Measurements from ENCODE around the gene STAG2.
A peak's percentile ranks its signal among the peaks of the same experiment; 100 is the strongest.
"Not testable (repeated sequence)": the region's sequence is repeated elsewhere in the genome, so short reads cannot be mapped to it uniquely, and the experiment has no call there.

STAG2 gene

GRCh38 chrX:124097116-124097515, 135.6 kb downstream of the STAG2 start:
- H3K4me3 ChIP-seq (ENCODE audit: low read depth, low read length): no peak overlapping the region
- DNase-seq (ENCODE audit: low read depth): no peak
- TF ChIP-seq CTCF (IDR thresholded peaks at IDR 0.05; ENCODE audit: control insufficient read depth, extremely low read depth, insufficient read depth): no peak

DNA sequence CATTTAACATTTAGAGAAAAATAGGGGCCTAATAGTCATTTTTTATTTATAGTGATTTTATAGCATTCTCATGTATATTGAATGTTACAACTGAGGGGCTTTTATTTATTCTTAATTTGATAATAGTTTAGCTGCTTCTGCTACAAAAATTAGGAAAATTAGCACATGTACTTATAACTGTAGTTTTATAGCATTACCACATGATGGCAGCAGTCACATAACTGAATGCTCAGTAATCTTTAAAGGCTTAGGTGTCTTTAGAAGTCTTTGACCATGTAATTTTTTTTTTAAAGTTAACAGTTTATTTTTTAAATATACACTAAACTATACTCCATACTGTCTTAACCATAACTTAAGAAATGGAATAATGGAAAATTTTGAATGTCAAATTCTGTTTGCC, 136.6 kb downstream of the STAG2 start:
- no peak overlapping the region for H3K4me3 ChIP-seq (ENCODE audit: low read depth, low read length)
- 0 out of 2 replicates have a peak, but pooled peaks have one; percentile 31 for TF ChIP-seq CTCF (IDR thresholded peaks at IDR 0.05; ENCODE audit: control insufficient read depth, extremely low read depth, insufficient read depth)
- no peak for DNase-seq (ENCODE audit: low read depth)

DNA sequence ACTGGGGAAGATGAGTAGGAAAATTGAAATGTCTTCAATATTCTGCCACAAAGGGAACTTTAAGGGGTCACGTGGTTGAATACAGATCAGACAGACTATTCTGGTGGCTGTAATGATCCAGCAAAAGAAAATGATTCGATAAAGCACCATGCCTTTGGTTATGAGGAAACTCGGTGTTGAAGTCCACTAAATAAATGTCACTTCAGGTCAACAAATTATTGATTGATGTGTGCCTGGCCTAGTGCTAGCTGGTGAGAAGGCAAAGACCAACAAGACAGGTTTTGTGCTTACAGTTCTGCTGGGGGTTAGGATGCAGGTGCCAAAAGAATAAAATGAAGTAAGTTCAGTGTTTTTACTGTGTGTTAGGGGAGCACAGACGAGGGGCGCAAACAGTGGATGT, 142.5 kb downstream of the STAG2 start:
- no peak for DNase-seq (ENCODE audit: low read depth)
- H3K4me3 ChIP-seq (ENCODE audit: low read depth, low read length): no peak overlapping the region
- no peak for TF ChIP-seq CTCF (IDR thresholded peaks at IDR 0.05; ENCODE audit: control insufficient read depth, extremely low read depth, insufficient read depth)

GRCh38 chrX:124104512-124104911, 143.0 kb downstream of the STAG2 start:
- not testable (repeated sequence) for H3K4me3 ChIP-seq (ENCODE audit: low read depth, low read length); DNase-seq (ENCODE audit: low read depth)

GRCh38 chrX:124113621-124114600, 152.4 kb downstream of the STAG2 start:
- no peak for TF ChIP-seq CTCF (IDR thresholded peaks at IDR 0.05; ENCODE audit: control insufficient read depth, extremely low read depth, insufficient read depth)
- no peak for DNase-seq (ENCODE audit: low read depth)

GRCh38 chrX:124117325-124117724, 155.8 kb downstream of the STAG2 start:
- TF ChIP-seq CTCF (IDR thresholded peaks at IDR 0.05; ENCODE audit: control insufficient read depth, extremely low read depth, insufficient read depth): no peak
- DNase-seq (ENCODE audit: low read depth): no peak
- H3K4me3 ChIP-seq (ENCODE audit: low read depth, low read length): no peak overlapping the region

More at GRCh38 chrX:124113621-124114600, 152.4 kb downstream of the STAG2 start:
- no peak overlapping the region for H3K4me3 ChIP-seq (ENCODE audit: low read depth, low read length)

GRCh38 chrX:124125471-124125870, 164.0 kb downstream of the STAG2 start:
- no peak overlapping the region for H3K4me3 ChIP-seq (ENCODE audit: low read depth, low read length)
- TF ChIP-seq CTCF (IDR thresholded peaks at IDR 0.05; ENCODE audit: control insufficient read depth, extremely low read depth, insufficient read depth): no peak
- no peak for DNase-seq (ENCODE audit: low read depth)
